NK-92 (cell line): ENCODE measurements around the gene B3GLCT.
"Not testable (repeated sequence)": the region's sequence is repeated elsewhere in the genome, so short reads cannot be mapped to it uniquely, and the experiment has no call there.

Experiments
- DNase-seq: peaks from one replicate; lab custom pipeline; 2025; ENCODE audit not compliant: unreplicated experiment; lab: John Stamatoyannopoulos, UW

Gene B3GLCT

DNA sequence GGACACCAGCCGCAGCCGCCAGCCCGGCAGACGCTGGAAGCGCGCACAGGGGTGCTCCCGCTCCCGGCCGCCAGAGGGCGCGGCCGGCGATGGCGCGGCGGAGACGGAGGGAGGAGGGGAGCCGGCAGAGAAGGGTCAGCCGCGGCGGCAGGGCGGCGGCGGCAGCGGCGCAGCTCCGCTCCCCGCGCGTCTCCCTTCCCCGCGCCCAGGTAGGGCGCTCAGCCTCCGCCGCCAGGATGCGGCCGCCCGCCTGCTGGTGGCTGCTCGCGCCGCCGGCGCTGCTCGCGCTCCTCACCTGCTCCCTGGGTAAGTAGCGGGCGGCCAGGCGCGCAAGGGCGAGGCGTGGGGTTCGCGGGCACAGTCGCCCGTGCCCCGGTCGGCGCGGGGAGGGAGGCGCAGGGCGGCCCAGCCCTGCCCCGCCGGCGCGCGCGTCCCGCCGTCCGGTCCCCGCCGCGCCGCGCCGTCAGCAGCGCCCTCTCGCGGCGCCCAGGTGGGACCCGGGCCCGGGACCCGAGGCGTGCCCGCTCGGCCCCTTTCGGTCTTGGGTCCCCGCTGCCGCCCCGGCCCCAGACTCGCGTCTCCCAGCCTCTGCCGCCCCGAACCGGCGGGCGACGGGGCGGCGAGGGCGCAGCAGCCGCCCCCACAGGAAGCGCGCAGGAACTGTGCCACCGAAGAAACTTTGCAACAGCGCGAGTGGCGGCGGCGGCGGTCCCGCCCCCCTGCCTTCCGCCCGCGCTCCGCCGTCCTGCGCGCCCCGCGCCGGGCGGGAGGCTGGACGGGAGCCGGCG lies at the start of gene B3GLCT:
Gene B3GLCT, plus strand, starts transcription at position 127 of the 788 bp plus-strand sequence. Its CDS starts 110 bp downstream, at position 237.
- DNase-seq: no peak

DNA sequence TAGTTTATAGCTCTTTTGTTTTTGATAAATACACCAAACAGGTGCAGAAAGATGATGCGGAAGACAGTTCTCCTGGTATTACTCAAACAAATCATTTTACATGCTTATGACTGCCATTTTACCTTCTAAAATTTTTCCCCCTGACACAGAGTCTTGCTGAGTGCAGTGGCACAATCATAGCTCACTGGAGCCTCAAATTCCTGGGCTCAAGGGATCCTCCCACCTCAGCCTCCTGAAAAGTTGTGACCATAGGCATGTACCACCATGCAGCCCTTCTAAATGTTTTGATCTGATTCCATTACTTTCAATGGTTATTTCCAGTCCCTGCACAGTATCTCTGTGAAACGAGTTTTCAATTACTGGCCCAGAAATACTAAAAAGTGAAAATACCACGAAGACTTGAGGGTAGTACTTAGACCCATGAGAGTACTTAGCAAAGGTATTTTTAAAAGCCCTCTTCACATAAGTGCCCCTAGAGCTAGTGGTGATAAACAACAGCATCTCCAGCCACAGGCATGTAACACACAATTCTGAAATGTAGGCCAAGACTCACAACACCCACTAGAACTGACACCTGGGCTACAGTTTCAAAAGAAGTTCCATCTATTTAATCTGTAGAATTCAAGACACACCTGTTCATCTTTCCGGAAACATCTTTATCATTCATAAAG lies 49.3 kb upstream of the B3GLCT start:
- DNase-seq: no peak

DNA sequence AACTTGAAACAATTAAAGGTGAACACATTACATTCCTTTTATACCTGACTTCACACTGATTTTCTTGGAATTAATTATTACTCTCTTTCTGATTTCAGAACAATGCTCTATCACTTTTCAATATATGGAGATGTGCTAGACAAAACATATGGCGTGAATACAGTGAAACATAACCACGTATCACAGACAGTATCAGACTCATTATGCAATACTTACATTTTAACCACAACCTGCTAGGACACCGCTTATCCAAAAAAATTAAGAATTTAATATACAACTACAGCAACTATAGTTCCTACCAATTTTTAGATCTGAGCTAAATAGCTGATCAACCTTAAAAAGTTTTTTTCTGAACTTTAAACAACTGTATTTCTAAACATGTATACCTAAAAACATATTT lies 47.9 kb upstream of the B3GLCT start:
- DNase-seq: no peak

DNA sequence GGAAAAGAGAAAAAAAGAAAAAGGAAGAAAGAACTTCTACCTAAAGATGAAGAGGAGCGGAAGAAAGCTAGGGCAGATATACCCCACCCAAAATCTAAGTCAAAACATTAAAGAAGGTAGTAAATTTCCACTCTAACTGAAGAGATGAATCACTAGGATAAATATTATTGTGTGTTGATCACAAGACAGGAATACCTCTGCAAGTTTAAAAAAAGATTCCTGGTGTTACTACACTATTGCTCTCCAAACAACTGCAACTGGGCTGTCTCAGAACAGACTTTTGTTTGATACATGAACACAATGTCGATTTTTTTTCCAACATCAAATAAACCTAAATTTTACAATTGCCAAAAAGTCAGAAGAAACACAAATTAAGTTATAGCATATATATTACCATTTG lies 44.8 kb upstream of the B3GLCT start:
- no peak for DNase-seq

DNA sequence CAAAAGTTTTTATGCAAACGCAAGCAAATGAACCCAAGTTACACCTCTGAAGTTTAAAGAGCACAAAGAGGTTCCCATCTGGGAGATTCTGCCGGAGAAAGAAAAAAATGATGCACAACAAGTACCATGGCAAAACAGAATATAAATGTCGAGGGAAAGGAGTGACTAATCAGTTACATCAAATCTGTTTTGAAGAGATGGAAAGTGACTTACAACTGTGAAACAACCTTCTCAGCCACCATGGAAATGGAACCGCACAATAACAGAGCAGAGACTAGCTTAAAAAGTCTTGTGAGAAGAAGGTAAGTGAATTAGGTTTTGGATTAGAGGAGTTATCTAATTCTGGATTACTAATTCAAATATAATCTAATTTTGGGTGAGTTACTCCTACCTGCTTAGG lies 40.5 kb upstream of the B3GLCT start:
- no peak for DNase-seq

DNA sequence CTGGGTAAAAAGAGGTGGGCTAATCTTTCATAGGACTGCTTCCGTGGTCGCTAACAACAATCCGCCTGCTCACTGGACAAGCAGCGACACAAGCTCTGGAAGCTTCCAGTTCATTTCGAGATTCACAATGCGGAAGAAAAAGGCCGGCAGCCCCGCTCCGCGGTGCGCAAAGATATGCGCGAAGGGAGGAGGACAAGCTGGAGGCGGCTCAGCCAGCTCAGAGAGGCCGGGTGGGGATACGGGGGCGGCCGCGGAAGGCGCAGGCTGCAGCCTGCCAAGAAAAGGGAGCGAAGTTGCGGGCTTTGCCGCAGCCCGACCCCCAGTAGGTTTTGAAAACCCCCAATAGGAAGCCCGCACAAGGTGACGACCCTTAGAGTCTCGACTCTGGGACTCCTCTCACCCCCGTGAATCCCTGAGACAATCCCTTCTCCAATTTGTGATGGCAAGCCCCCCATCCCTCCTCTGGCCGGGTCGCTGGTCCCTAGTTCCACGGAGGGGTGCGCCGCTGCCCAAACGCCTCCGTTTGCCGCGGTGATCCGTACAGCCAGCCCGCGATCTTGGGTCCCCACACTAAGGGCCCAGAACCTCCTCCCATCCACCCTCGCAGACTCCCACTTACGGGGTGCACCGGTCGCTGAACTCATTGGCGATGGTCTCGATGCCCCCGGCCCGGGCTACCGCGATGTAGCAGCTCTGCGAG lies 38.8 kb upstream of the B3GLCT start:
- DNase-seq: no peak

DNA sequence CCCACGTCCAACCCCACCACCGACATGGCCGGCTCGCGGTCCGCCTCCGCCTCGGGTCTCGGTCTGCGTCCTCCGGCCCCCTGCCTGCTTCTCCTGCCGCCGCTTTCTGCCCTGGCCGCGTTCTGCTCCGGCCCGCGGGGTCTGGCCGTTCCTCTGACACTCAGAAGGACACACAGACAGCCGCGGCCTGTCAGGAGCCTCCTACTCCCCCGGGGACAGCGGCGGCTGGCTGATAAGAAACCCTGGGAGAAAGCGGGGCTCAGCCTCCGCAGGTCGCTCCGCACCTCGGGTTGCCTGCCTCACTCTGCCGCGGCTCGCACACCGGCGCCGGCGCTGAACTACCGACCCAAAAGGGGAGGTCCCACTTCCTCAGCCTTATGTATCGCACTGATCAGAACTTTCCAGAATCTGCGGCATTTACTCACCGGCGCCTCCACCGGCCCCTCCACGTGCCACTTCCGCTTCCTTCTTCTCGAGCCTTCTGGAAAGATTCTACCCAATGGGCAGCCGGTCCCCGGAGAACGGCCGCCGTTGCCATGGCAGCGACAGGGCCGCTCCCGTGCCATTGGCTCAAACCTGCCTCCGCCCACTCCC lies 38.1 kb upstream of the B3GLCT start, which contains the start of gene HSPH1:
Gene HSPH1, minus strand, starts transcription at position 348 of the 594 bp plus-strand sequence. Its CDS starts 322 bp downstream, at position 26.
- DNase-seq: peak; percentile 93

DNA sequence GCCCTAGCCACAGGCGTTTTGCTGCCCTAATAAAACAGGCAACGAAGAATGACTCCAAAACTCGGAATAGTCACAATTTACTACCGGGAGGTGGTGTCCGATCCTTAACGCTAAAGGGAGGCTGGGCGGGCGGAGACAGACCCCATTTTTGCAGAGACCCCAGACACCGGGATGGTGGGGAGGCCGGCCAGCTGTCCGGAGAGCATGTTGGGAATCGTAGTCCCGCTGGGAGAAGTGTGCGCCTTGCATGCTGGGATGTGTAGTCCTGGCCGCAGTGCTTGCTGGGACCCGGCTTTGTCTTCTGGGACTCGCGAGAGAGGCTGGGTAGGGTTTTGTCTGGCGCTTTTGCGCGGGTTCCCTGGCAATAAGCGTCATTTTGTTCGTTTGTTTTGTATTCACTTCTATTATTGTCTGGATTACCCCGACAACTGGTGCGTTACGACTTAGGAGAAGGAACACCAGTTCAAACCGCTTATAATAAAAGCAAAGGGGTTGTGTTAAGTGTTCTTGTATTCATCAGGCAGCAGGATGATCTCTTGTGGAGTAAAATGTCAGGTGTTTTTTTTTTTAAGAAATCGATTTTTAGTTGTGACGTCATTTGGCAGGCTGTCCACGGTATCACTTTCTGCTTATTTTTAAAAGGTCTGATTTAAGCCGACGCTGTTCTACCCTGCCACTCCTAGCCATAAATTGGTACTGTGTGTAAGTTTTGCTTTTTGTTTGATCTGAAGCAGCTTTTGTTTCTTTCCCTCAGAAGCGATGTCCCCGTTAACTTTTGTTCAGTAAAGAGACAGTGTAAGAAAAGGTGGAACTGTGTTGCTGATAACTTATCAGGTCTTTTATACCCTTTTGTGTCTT lies 37.4 kb upstream of the B3GLCT start:
- peak; percentile 83 for DNase-seq

DNA sequence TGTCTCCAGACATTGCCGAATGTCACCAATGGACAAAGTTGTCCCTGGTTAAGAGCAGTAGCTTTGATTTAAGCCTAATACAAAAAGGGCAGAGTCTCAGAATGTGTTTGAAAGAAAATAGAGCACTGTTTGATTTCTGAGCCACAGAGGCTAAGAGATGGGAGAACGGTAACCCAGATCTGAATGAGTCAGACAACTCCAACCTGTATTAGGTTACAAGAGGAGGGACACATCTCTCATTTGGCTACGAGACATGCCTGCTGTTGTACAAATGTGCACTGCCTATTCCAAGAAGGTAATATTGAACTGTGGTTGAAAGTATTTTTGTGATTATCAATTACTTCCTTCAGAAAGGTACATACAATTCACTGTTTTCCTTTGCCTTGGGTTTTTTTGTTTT lies 33.2 kb upstream of the B3GLCT start:
- no peak for DNase-seq

DNA sequence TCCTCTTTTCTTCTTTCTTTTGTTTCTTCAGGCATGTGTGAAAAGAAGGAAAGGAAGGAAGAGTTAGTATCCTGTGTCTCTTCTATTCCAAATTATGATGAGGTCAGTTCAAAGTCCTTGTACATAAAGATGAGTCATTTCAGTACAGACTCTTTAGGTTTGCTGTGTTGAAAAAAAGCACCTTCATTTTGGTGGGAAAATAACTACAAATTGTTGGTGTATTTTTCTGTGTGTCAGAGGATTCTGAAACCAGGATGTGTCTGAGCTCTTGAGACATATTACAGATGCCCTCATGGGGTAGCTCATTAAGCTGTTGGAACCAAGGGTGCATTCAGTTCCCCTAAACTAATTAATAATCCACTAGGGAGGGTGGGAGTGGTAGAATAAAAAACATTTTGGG lies 32.3 kb upstream of the B3GLCT start:
- DNase-seq: no peak

DNA sequence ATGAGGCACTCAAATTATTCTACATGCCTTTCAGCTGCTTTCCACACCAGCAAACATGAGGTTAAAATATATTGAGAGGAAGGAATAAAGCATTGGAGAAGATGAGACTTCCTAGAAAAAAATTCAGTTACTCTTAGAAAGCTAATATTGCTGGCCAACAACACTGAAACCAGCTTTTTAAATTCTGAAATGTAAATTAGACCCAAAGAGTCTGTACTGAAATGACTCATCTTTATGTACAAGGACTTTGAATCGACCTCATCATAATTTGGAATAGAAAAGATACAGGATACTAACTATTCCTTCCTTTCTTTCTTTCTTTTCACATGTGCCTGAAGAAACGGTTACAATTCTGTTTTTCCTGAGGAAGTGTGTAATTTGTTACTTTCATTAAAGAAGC lies 31.6 kb upstream of the B3GLCT start:
- no peak for DNase-seq

DNA sequence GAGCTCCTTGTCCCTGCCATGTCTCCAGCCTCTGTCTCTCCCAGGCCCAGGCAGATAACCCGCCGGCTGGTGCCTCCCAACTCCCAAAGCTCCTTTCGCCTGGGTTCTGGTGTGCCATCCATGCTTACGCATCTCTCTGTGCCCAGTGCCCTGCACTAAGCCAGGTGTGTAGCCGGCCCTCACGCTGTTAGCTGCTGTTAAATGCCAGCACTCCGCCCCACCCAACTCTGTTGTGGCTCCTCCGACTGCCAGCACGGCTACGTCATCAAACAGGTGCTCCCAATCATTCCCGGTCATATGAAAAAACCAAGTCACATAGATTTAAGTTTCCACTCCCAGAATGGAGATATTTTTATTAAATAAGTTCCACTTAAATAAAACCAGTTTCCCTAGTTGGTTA lies 31.0 kb upstream of the B3GLCT start:
- no peak for DNase-seq

DNA sequence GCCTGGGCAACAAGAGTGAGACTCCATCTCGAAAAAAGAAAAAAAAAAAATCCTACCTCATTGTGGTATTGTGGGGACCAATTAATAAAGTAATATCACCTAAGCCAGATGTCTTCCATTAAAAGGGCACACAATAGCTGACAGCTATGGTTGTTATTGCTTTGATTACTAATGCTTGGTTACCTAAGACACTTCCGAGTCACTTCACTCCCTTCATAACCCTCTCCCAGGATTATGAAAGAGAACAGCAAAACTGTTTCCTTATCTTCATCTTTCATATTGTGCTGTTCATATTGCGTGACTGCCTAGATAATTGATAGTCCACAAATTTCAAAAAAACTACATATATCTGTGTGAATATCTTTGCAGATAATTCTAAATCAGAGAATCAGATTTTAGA lies 27.8 kb upstream of the B3GLCT start:
- no peak for DNase-seq

DNA sequence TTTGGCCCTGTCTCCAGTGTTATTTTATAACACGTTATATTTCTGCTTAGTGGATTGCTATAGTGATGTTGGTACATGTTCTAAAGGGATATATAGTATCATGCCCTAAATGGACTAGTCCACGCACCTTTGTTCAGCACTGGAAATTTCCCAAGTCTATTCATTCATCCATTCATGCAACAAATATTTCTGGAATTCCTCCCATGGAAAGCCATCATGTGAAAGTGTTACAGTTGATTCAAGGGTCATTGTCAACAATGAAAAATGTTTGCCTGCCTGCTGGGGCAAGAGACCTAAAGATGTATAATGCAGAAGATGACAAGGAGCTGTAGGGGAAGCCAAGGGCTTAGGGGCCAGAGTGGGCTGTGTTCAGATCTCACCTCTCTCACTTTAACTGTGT lies 27.2 kb upstream of the B3GLCT start:
- no peak for DNase-seq

DNA sequence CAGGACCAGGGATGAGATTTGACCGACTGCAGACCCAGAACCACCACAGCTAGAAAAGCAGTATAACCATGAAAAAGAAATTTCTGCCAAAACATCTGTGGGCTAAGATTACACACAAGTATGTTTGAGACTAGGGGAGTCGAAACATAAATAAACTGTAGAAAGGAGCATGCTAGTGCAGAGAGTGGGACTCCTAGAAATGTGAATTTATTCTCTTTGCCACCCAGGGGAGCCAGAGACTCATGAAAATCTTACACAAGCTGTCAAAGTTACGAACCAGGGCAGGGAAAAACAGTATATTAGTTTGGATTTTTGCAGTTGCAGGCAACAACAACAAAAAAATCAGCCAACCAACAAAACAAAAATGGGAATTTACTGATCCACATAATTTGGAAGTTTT lies 25.8 kb upstream of the B3GLCT start:
- DNase-seq: no peak

DNA sequence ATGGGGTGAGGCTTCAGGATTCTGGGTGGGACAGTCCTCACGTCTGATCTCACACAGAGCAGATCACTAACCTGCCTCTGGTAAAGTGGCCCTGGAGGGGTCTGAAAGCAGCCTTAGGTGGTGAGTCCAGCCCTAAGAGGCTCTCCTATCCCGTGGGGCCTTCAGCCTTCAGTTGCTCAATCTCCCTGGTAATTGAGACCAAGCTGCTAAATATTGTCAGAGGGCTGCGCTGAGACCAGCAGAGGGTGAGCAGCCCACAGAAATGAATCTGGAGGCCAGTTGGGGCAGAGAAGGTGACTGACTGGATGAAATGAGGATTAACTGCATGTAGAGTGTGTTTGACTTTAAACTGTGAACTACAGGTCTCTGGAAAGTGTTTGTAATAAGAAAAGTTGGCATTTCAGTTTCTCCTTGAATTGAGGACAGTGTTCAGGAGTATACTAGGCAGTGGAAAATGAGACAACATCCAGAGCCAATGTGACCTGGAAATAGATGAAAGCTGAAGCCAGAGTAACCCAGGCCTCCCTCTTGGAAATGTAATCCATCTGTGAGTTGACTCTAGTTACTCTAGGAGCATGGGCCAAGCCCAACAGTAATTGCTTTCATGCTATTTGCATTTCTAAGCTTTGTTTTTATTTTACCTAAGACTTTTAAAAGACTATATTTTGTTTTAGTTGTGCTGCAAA lies 23.8 kb upstream of the B3GLCT start:
- DNase-seq: no peak

DNA sequence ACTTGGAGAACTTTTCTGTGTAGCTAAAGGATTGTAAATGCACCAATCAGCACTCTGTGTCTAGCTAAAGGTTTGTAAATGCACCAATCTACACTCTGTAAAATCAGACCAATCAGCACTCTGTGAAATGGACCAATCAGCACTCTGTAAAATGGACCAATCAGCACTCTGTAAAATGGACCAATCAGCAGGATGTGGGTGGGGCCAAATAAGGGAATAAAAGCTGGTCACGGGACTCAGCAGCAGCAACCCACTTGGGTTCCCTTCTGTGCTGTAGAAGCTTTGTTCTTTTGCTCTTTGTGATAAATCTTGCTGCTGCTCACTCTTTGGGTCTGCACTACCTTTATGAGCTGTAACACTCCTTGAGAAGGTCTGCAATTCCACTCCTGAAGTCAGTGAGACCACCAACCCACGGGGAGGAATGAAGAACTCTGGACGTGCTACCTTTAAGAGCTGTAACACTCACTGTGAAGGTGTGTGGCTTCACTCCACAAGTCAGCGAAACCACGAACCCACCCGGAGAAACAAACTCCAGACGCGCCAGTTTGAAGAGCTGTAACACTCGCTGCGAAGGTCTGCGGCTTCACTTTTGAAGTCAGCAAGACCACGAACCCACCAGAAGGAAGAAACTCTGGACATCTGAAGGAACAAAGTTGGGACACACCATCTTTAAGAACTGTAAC lies 21.8 kb upstream of the B3GLCT start:
- DNase-seq: not testable (repeated sequence)

DNA sequence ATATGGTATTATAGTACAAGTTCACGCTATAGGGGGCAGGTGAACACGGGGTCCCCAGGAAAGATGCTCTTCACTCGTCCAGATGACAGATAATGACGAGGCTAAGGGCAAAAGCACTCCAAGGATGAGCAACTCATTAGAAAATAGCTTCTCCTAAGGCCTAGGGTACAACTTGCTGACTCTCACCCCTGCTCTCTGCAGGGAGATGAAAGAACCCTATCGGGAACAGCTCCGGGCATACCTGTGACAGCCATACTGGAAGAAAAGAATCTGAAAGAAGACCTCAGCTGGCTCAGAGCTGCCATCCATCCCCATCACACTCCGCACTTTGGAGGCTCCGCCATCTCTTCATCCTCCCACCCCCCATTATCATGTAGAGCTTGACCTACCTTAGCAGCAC lies 20.5 kb upstream of the B3GLCT start:
- no peak for DNase-seq

DNA sequence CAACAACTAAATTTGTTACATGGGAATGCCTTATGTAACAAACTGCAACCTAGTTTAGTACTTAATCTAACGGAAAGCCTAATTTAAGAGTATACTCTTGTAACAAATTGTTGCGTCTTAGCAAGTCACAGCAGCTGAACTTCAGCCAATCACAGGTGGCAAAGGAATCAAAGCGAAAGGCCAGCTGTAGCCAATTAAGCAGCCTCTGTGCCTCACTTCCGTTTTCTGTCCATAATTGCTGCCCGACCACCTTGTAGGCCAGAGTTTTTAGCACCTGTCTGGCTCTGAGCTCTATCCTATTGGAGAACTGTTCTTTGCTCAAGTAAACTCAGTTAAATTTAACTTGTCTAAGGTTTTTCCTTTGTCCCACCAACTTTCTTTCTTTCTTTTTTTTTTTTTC lies 20.0 kb upstream of the B3GLCT start:
- no peak for DNase-seq
